ENCODE data around the gene CERK. TPM values are rescaled to one million over a fixed set of nuclear protein-coding genes. Genes with fewer than 3 reads are reported as not detected.
A peak's percentile ranks its signal among the peaks of the same experiment; 100 is the strongest.

The CERK gene
- total RNA-seq, 2 donors from 2014 or later, result 54.9 to 57.6 TPM

GRCh38 chr22:46652847-46653331 is 85.2 kb downstream of the CERK start:
- Histone ChIP-seq H3K9ac (ENCODE audit: extremely low read depth, low read length, poor library complexity, severe bottlenecking) (no peak overlapping the region), H3K4me1 (ENCODE audit: control insufficient read depth, insufficient read depth, low read length) (no peaks in the 10 kb centered on the region), H3K9me3 (ENCODE audit: control insufficient read depth, low read length) (no peaks in the 10 kb centered on the region), H3K27ac (ENCODE audit: low read depth, low read length) (peak overlapping the region; percentile 79), H3K27me3 (ENCODE audit: control insufficient read depth, insufficient read depth, low read length, poor library complexity, severe bottlenecking) (no peaks in the 10 kb centered on the region), H3K36me3 (ENCODE audit: control insufficient read depth, insufficient read depth, low read length) (no peaks in the 10 kb centered on the region), H3K4me3 (ENCODE audit: low read length) (no peak overlapping the region)
- DNase-seq, result no peak
- 87 to 88% methylated on average over 17 to 23 of the region's 23 CpGs for WGBS, 2 experiments (ENCODE audit: insufficient coverage in 1 of 2, insufficient read length in 1 of 2)
- Mint-ChIP-seq H3K9me3 (no peaks in the 10 kb centered on the region), H3K4me1 (peaks cover 11% of the 10 kb centered on the region), H3K36me3 (ENCODE audit: low read depth) (no peaks in the 10 kb centered on the region), H3K27me3 (ENCODE audit: insufficient read depth) (no peaks in the 10 kb centered on the region), H3K4me3 (no peak overlapping the region), H3K27ac (peak overlapping the region; percentile 56)
- TF ChIP-seq CTCF (conservative IDR thresholded peaks at IDR 0.05), result no peak

GRCh38 chr22:46652081-46652846 is 85.8 kb downstream of the CERK start:
- Mint-ChIP-seq H3K9me3 (no peaks in the 10 kb centered on the region), H3K36me3 (ENCODE audit: low read depth) (peaks cover 2% of the 10 kb centered on the region), H3K27ac (peak overlapping the region; percentile 75), H3K4me3 (no peak overlapping the region), H3K4me1 (peaks cover 11% of the 10 kb centered on the region), H3K27me3 (ENCODE audit: insufficient read depth) (no peaks in the 10 kb centered on the region)
- 86 to 89% methylated on average over 19 to 22 of the region's 22 CpGs for WGBS, 2 experiments (ENCODE audit: insufficient coverage in 1 of 2, insufficient read length in 1 of 2)
- TF ChIP-seq CTCF (conservative IDR thresholded peaks at IDR 0.05), result no peak
- Histone ChIP-seq H3K9ac (ENCODE audit: extremely low read depth, low read length, poor library complexity, severe bottlenecking) (no peak overlapping the region), H3K4me1 (ENCODE audit: control insufficient read depth, insufficient read depth, low read length) (no peaks in the 10 kb centered on the region), H3K9me3 (ENCODE audit: control insufficient read depth, low read length) (no peaks in the 10 kb centered on the region), H3K27me3 (ENCODE audit: control insufficient read depth, insufficient read depth, low read length, poor library complexity, severe bottlenecking) (no peaks in the 10 kb centered on the region), H3K36me3 (ENCODE audit: control insufficient read depth, insufficient read depth, low read length) (no peaks in the 10 kb centered on the region), H3K27ac (ENCODE audit: low read depth, low read length) (peak overlapping the region; percentile 79), H3K4me3 (ENCODE audit: low read length) (no peak overlapping the region)
- no peak for DNase-seq

- H3K9me3 Mint-ChIP-seq, result no peaks in the 10 kb centered on the region
These were observed 86.7 kb downstream of the CERK start for GRCh38 chr22:46651316-46651715.

More at GRCh38 chr22:46651316-46651715, 86.7 kb downstream of the CERK start:
- no peak overlapping the region for H3K27ac ChIP-seq (ENCODE audit: low read depth, low read length)
- H3K9ac ChIP-seq (ENCODE audit: extremely low read depth, low read length, poor library complexity, severe bottlenecking), result no peak overlapping the region
- no peaks in the 10 kb centered on the region for H3K36me3 ChIP-seq (ENCODE audit: control insufficient read depth, insufficient read depth, low read length)
- no peak overlapping the region for H3K4me3 ChIP-seq (ENCODE audit: low read length)
- H3K4me1 Mint-ChIP-seq, result peaks cover 11% of the 10 kb centered on the region
- H3K9me3 ChIP-seq (ENCODE audit: control insufficient read depth, low read length), result no peaks in the 10 kb centered on the region
- H3K4me3 Mint-ChIP-seq, result no peak overlapping the region
- TF ChIP-seq CTCF (conservative IDR thresholded peaks at IDR 0.05), result no peak
- H3K27ac Mint-ChIP-seq, result peak overlapping the region; percentile 75
- WGBS, 2 experiments (ENCODE audit: insufficient coverage in 1 of 2, insufficient read length in 1 of 2), result 93 to 95% methylated on average over 6 to 16 of the region's 16 CpGs
- no peak for DNase-seq
- peaks cover 2% of the 10 kb centered on the region for H3K36me3 Mint-ChIP-seq (ENCODE audit: low read depth)
- no peaks in the 10 kb centered on the region for H3K27me3 ChIP-seq (ENCODE audit: control insufficient read depth, insufficient read depth, low read length, poor library complexity, severe bottlenecking)
- no peaks in the 10 kb centered on the region for H3K4me1 ChIP-seq (ENCODE audit: control insufficient read depth, insufficient read depth, low read length)
- no peaks in the 10 kb centered on the region for H3K27me3 Mint-ChIP-seq (ENCODE audit: insufficient read depth)

Data from endodermal cell (in vitro differentiated cells).